HL-60/S4 treated with phorbol 12-myristate 13-acetate at 8.2 ng/mL for 4 days and 3 days (cell line): Measurements from ENCODE around the gene EML4.
"Not testable (repeated sequence)": the region's sequence is repeated elsewhere in the genome, so short reads cannot be mapped to it uniquely, and the experiment has no call there.

Source experiments
- in situ Hi-C: fragments of 300-500 bp; cut with MboI; formaldehyde crosslinking; loops from 2 replicates; pipeline ENCODE4 v1.15.0; 2022; ENCODE audit warnings: low sequenced_read_pairs

The EML4 gene

DNA sequence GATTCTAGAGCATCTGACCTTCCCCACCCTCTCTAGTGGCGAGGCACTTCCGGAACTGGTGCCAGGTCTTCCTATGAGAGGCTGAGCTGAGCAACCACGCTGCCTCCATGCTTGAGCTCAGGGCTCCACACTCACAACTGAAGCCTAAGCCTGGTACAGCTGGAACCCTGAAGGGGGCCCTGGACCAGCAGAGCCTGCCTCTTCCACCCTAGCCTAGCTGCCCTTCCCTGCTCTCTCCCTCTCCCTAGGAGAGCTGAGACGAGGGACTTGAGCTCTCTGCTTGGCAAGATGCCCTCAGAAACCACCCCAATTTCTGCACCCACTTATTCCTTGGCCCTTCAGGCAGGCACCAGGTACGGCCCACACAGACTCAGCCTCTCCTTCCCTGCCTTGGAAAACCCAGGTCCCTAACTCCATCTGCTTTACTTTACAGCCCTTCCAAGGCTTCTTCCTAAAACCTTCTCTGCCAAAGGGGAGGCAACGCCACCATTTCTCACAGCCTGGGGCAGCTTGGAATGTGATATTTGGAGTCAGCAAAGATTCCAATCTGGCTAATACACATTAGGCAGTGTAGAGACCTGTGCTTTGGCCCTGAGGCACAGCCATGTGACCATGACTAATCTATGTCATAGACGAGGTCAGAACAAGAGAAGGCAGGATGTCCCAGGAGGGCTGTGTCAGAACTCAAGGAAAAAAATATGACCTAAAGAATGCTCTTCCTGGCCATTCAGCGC is 173.1 kb downstream of the EML4 start:
- in situ Hi-C loops = no loop called here

DNA sequence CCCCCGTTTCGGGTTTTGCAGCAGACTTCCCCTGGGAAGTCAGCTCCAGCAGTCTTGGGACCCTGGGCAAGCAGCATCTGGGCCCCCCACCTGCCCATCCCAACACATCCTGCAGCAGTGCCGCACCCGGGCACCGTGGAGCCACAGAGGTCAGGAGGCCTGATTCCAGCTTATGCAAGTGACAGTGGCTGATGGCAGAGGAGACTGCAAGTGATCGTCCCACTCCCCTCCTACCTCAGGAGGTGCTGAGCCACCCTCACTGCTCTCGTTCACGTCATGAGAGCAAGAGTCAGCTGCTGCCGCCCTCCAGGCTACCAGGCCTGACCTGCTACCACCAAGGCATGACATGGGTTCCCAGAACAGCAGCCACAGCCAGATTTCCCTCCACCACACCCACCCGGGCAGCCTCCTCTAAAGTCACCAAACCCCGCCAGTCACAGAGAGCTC is 173.7 kb downstream of the EML4 start:
- in situ Hi-C loops = no loop called here

DNA sequence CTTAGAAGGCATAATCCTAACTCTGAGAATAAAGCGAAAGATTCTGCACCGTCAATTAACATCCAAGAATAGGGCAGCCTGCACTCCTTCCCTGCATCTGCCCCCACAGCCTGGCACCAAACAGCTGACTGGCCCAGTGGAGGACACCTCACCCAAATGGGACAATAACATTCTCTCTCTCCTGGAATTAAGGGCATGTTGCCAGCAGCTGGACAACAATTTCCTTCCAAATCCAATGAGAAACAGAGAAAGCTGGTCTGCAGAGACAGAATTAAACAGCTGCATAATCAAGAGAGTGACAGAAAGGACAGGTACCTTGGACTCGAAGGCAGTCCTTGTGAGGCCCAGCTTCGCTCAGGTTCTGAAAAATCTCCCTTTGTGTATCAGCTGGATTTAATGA is 176.8 kb downstream of the EML4 start:
- in situ Hi-C loops = no loop called here

DNA sequence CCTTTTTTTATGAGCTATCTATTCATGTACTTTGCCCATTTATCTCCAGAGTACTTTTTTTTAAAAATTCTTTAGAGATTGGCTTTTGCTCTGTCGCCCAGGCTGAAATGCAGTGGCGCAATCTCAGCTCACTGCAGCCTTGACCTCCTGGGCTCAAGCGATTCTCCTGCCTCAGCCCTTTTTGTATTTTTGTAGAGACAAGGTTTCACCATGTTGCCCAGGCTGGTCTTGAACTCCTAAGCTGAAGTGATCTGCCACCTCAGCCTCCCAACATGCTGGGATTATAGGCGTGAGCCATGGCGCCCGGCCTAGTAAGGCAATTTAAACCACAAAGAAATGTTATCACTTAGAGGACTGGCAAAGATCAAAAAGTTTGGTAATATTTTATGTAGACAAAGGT is 177.7 kb downstream of the EML4 start:
- in situ Hi-C loops = not testable (repeated sequence)

DNA sequence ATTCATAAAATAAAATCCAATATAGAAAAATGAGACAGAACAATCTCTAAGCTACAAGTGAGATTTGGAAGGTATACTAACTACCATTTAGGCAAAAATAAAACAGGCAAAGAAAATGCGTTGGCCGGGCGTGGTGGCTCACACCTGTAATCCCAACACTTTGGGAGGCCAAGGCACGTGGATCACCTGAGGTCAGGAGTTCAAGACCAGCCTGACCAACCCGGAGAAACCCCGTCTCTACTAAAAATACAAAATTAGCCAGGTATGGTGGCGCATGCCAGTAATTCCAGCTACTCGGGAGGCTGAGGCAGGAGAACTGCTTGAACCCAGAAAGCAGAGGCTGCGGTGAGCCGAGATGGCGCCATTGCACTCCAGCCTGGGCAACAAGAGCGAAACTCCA is 178.4 kb downstream of the EML4 start:
- in situ Hi-C loops = not testable (repeated sequence)

DNA sequence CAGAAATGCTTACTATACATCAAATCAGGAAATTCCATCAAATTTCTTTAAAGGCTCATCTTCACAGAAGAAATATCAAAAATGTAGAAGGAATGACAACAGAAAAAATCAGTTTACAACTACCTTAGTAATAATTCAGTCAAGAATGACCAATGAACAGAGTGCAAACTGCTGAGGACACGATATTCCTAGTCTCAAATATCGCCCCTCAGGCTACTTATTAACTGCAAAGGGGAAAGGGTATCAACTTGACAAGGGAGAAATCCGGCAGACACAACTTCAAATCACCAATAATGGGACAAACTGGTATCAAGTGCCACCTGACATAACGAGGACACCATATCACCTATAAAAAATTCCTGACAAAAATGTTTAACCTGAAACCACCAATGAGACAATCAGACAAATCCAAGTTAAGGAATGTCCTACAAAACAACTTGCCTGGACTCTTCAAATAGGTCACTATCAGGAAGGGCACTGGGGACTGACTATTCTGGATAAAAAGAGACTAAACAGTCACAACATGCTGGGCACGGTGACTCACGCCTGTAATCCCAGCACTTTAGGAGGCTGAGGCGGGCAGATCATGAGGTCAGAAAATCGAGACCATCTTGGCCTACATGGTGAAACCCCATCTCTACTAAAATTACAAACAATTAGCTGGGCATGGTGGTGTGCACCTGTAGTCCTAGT is 179.1 kb downstream of the EML4 start:
- in situ Hi-C loops = no loop called here

DNA sequence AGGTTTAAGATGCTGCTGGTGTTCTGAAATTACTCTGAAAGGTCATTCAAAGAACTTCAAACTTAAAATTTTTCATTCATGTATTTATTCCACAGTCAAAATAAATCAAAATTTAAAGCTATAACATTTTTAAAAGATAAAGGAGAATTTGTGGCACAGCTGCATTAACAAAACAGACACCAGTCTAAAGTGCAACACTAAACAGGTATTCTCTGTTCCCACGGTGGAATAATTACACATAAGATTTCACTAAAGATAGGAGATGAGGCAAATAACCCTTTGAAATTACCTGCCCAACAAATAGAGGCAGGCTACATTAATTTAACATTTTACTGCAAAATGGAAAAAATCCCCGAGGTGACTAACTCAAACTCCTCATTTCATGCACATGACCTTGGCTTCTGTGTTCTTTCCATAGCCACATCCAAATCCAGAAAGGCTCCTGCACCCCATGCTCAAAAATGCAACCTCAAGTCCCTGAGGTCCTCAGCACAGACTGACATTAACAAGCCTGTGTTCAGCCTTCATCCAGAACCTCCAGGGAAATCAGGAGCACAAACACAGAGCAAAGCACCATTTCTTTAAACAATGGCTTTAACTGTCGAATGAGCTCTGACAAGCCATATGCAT is 181.4 kb downstream of the EML4 start:
- in situ Hi-C loops = no loop called here

DNA sequence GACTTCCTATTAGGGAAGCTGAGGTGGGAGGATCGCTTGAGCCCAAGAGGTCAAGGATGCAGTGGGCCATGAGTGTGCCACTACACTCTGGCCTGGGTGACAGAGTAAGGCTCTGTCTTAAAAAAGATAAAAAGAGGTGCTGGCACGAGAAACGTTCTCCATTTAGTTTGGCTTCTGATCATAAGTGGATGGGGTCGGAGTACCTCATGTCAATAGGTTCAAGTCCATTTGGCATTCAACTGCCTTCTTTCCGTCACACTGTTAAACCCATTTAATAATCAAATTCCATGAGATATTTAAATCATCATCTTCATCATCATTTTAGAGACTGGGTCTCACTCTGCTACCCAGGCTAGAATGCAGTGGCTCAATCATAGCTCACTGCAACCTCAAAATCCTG is 182.7 kb downstream of the EML4 start:
- in situ Hi-C loops = no loop called here

DNA sequence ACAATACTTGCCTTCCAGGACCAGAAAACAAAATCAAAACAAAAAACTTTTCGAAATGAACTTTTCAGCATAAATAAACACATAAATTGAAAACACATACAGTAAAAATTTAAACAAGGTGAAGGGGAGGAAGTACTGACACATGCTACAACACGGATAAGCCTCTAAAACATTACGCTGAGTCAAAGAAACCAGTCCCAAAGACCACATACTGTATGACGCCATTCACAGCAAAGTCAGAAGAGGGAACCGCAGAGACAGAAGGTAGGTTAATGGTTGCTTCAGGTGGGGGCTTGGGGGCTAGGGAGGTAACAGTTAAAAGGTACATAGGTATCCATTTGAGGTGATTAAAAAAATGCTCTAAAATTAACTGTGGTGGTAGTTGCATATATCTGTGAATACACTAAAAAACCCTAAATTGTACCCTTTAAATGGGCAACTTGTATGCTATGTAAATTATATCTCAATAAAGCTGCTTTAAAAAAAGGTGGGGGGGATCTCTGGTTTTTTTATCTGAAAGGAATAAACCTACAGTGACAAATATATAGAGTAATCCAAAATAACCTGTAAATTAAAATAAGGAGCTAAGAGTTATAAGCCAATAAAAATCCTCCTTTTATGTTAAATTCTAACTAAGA is 184.8 kb downstream of the EML4 start:
- in situ Hi-C loops = no loop called here

DNA sequence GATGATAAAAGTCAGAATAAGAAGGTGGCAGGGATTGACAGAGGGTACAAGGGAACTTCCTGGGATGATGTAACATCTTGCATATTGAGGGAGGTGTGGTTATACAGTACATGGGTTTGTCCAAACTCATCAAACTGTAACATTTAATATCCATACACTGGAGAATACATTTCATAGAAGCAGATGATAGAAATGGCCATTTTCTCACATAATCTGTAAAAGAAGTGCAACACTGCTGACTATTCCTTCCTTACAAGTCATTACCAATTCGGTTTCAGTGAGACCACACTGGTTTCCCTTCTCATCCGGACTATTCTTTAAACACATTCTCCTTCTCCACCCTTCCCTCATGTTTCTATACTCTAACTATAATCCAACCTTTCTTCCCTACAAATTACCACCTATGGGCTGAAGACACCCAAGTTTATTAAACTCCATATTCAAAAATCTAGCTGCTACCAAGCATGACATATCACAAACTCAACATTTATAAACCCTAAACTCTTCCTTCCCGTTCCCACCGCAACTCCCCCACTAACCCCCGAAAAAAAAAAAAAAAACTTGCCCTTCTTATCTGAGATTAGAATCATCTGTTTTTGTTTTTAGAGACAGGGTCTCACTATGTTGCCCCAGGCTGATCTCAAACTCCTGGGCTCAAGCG is 190.3 kb downstream of the EML4 start:
- in situ Hi-C loops = no loop called here

DNA sequence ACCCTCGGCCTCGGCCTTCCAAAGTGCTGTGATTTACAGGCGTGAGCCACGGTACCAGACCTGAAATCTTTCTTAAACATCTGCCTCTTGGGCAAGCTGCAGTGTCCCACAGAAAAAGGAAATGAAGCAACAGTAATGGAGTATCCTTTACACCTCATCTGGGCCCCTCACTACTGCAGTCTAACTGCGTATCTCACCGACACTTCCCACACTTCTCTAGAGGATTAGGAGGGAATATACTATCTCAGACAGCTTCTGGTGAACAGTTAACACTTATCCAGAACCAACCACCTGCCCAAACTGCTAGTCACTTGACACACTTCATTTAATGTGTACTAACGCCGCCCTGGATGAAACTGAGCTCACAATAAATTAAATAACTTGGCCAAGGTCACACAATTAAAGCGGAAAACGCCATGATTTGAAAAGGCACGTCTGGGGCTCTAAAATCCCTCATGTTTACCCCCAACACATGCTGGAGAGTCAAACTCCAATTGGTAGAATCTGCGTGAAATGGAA is 190.9 kb downstream of the EML4 start:
- in situ Hi-C loops = no loop called here

DNA sequence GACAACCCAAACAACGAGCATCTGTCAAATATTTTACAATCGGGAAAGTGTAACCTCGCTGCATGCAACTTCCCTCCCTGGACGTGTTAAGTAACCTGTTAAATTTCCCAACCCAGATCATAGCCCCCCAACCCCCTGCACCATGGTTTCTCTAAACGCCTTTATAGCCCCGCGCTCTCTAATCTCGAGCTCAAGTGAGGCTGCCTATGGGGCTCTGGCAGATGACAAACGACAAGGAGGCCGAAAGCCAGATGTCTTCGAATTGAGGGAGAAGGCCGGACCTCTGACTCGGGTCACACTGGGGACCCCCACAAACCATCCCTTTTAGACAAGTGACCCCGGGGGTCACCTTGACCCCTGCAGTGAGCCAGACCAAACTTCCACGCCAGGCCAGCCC is 191.3 kb downstream of the EML4 start:
- in situ Hi-C loops = no loop called here

DNA sequence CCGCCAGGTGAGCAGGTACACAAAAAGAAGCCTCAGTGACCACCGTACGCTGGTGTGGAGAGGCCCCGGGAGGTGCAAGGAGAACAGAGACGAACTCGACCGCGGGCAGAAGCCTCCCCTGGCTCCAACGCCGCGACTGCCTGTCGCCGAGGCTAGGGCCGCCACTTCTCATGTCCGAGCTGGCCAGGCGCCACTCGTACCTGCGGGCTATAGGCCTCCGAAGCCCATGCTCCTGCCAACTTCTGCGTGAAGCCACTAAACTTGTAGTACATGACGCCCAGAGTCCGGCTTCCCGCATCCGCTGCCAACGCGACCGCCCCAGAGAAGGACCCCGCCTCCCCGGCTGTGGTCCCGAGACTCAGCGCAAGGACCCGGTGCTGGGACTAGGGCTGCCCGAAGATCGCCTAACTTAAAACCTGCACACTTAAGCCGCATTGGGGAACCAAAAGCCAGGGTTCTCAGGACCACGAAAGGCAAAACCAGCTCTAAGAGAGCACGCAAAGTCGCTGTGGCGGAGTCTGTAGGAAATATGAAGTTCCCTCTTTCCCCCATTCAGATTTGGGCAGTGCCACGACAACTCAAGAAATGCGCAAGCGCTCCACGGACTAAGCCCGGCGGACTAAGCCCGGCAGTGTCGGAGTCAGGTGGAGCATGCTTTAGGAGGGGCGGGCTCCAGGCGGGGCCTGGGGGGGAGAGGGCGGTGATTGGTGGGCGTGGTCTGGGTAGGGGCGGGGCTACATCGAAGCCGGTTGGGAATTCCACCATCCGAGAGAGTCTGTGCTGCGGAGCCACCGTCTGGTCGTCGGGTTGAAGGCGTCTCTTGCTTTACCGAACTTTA is 192.0 kb downstream of the EML4 start, which contains the start of gene COX7A2L:
COX7A2L (minus strand) TSS at position 328 of the 838 bp plus-strand sequence; CDS start at position 272, 56 bp downstream.
- in situ Hi-C loops = no loop called here

DNA sequence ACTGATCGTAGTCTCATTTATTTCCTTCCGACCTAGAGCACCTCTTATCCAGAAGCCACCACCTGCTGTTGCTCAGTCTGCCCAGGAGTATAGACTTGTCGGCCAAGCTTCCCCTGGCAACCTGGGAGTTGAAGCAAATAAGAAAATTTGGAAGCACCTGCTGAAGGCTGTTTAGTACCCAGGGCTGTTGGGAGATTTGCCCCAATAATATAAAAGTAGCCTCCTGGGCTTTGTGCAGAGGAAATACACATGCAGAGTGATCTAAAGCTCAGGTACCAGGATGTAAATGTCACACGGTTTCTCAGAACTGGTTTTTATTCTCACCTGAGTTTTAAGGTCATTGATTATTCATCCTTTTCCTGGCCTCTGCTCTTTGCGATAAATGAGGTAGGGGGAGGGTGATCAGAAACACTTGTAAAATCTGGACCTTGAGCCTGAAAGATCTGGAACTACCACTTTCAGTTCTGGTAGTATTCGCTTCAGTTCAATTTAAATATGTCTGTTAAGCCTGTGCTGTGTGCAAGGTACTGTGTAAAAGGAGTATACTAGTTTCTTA is 192.7 kb downstream of the EML4 start:
- in situ Hi-C loops = no loop called here

DNA sequence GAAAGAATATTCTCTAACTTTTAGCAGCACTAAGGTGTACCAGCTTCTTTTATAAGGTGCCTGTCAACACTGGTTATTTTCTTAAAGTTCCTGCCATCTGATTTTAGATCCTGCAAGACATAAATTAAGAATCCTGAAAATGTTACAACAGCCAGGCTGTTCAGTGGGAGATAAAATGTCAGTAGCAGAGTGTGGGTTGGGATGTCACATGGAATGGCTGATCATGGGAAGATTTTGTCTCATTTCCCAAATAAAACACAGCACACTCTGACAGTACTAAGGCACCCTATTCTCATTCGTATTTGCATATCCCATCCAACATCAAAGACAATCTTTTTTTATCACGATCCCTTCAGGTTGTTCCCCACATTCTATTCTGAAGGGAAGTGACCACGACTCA is 194.3 kb downstream of the EML4 start:
- in situ Hi-C loops = no loop called here

DNA sequence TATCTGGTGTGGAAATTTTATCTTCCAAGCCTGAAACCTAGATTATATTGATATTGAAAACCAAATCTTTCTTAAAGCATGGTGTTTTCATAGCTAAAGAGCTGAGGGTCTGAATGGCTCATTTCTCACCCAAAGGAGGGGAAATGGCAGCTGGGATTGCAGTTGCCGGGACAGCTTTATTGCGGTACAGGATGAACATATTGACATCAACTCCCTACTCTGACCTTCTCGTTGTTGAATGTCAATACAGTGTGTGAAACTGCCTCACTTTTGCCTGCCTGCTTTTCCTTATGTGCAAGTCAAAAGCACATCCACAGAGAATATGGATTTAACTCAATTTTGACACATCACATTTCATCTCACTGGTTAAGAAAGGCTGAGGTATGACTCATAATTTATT is 195.5 kb downstream of the EML4 start:
- in situ Hi-C loops = no loop called here

DNA sequence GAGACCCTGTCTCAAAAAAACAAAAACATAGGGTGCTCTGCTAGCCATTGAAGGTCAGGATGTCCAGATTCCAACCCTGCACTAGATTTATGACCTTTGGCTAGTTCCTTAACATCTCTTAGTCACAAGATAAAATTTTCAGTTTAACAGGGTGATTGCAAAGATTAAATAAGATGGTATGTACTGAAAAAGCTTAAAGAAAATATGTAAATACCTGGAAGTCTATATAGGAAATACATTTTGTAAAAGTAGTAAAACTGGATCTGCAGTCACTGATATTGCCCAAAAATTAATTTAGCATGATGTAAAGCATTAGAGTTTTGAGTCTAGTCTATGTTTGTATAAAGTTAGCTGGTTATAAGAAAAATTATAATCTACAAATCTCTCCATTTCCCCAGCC is 197.3 kb downstream of the EML4 start:
- in situ Hi-C loops = no loop called here

DNA sequence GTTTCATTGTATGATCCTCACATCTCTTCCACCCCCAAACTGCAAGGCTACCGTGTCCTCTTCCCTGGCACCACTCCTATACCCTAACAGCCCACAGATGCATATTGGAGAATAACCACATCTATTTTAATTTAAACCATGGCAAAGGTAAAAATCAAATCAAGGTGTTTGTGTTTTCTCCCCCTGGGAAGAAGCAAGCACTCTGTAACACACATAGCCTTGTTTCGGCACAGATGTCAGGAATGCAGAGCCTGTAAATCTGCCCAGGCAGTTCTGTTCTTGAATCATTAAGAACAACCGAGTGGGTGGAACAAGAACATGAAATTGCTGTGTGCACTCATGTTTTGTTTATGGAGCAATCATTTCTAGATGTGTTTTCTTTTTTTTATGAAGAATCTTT is 198.7 kb downstream of the EML4 start:
- in situ Hi-C loops = no loop called here

DNA sequence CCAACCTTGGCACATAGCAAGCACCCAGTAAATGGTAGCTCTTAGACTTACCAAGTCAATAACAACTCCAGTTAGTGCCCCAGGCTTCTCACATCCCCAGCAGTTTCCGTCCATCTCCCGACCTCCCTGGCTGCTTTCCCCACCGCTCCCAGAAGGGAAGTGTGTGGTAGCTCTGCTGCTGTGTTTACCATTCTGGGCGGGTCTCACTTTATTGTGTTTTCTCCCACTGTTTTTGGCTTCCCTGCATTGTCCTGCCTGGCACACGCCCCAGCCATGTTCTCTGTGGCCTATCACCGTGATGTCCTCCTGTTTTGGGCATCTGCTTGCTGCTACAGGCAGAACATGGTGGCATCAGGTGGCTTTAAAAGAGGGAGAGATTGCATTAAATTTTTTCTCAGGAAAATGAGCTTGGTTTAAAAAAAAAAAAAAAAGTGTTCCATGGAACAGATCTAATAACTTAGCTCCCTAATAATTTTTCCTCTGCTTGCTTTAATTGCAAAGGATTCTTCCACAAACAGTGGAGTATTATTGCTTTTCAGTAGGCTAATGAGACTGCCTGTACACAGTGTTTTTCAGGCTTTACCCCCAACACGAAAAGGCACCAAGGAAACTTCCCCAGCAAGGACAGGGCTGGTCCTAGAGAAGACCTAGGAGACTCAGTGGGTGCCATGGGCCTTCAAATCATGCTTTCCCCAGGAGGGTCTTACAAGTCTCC is 199.8 kb downstream of the EML4 start:
- in situ Hi-C loops = no loop called here
